K562 (cell line): ENCODE results near the gene SPINT2. TPM values are rescaled to one million over a fixed set of nuclear protein-coding genes. Genes with fewer than 3 reads are reported as not detected.
A peak's percentile ranks its signal among the peaks of the same experiment; 100 is the strongest.

Source experiments
- BCL6 ChIP-seq: fragments of 250-450 bp; sonication (Bioruptor Pico); IDR thresholded peaks from 2 replicates; pipeline ENCODE4 v1.4.0; 2020
- CC2D1A ChIP-seq: fragments of 450-650 bp; IDR thresholded peaks from 2 replicates; pipeline ENCODE4 v1.6.1; 2017; ENCODE audit warnings: mild to moderate bottlenecking
- CHD2 ChIP-seq: IDR thresholded peaks from 2 replicates; pipeline ENCODE4 v1.6.1; 2011; ENCODE audit warnings: low read depth, low read length
- COPS2 ChIP-seq: fragments of 450-650 bp; conservative IDR thresholded peaks from 2 replicates; pipeline ENCODE4 v1.6.1; 2016; ENCODE audit warnings: mild to moderate bottlenecking, moderate library complexity
- FOXJ3 ChIP-seq: sonication (generic); formaldehyde crosslinking; IDR thresholded peaks from 2 replicates; pipeline ENCODE4 v1.4.0; 2020; ENCODE audit warnings: mild to moderate bottlenecking, missing genetic modification reagents
- JUN ChIP-seq, 2 experiments: sonication (generic) in 1 of 2; formaldehyde crosslinking in 1 of 2; IDR thresholded peaks; 2 replicates each; pipeline versions ENCODE4 v1.6.1 to v1.8.0; 2012 to 2022; ENCODE audit warnings: borderline replicate concordance in 2 of 2, mild to moderate bottlenecking in 2 of 2, improper control_type of control experiment in 1 of 2, low read depth in 1 of 2, low read length in 1 of 2, missing genetic modification reagents in 1 of 2
- KLF10 ChIP-seq: fragments of 250-450 bp; sonication (Bioruptor Pico); IDR thresholded peaks from 2 replicates; pipeline ENCODE4 v1.6.1; 2021; ENCODE audit warnings: matching md5 sums
- KLF13 ChIP-seq: fragments of 450-650 bp; IDR thresholded peaks from 2 replicates; pipeline ENCODE4 v1.6.1; 2016; ENCODE audit warnings: missing genetic modification characterization, low read depth, mild to moderate bottlenecking, missing compliant biosample characterization, moderate library complexity, borderline replicate concordance
- LARP7 ChIP-seq: fragments of 450-650 bp; IDR thresholded peaks from 2 replicates; pipeline ENCODE4 v1.6.1; 2016
- MECOM ChIP-seq: fragments of 250-450 bp; sonication (Bioruptor Pico); IDR thresholded peaks from 2 replicates; pipeline ENCODE4 v1.8.0; 2022; ENCODE audit warnings: inconsistent platforms
- MYBL2 ChIP-seq, 2 experiments: fragments of 450-650 bp in 1 of 2; sonication (generic) in 1 of 2; formaldehyde crosslinking in 1 of 2; IDR thresholded peaks; 2 replicates each; pipeline versions ENCODE4 v1.6.1 to v1.8.1; 2017 to 2022; ENCODE audit warnings: borderline replicate concordance in 1 of 2, inconsistent platforms in 1 of 2, low read depth in 1 of 2, mild to moderate bottlenecking in 1 of 2, missing genetic modification reagents in 1 of 2, moderate library complexity in 1 of 2
- RBBP5 ChIP-seq: fragments of 200-600 bp; sonication (generic); IDR thresholded peaks from 2 replicates; pipeline ENCODE4 v1.6.1; 2012; ENCODE audit warnings: borderline replicate concordance, mild to moderate bottlenecking, low read length, control low read depth, inconsistent platforms; ENCODE audit not compliant: insufficient read depth, poor library complexity, severe bottlenecking
- ZNF121 ChIP-seq: sonication (generic); formaldehyde crosslinking; conservative IDR thresholded peaks from 2 replicates; pipeline ENCODE4 v1.8.0; 2022; ENCODE audit warnings: missing genetic modification reagents
- ZNF316 ChIP-seq: fragments of 450-650 bp; IDR thresholded peaks from 2 replicates; pipeline ENCODE4 v1.6.1; 2016
- polyA plus RNA-seq, 8 experiments: library from polyadenylated mRNA; depleted of rRNA in 4 of 8; stranded (reverse) in 5 of 8; unstranded in 3 of 8; fragments of >200 nt; fragmentation: Nextera tagmentation in 2 of 8; fragmentation: Illumina TruSeq in 1 of 8; extraction: Ambion mirVana in 2 of 8; extraction: Trizol in 1 of 8; gene quantifications; 2 replicates each; pipeline versions ENCODE4 v1.2.1 to v1.2.3, GENCODE V29; 2011 to 2014; ENCODE audit warnings: inconsistent platforms in 1 of 8, missing spikeins in 1 of 8
- total RNA-seq, 7 experiments: library from RNA; depleted of rRNA in 6 of 7; stranded (reverse); fragments of >200 nt in 6 of 7; fragmentation: Illumina TruSeq in 2 of 7; extraction: Trizol in 2 of 7; gene quantifications; 2 replicates each; pipeline versions ENCODE4 v1.2.1 to v1.2.3, GENCODE V29; 2011 to 2021; ENCODE audit warnings: low replicate concordance in 1 of 7
- TF ChIP-seq, protein P1 (sequence below): fragments of 250-450 bp; sonication (Bioruptor Pico); IDR thresholded peaks from 2 replicates; pipeline ENCODE4 v1.4.0; 2020; ENCODE audit warnings: mild to moderate bottlenecking, moderate library complexity
- TF ChIP-seq, protein P2 (sequence below): fragments of 450-650 bp; formaldehyde crosslinking; conservative IDR thresholded peaks from 2 replicates; pipeline ENCODE4 v1.4.0; 2022; ENCODE audit warnings: mild to moderate bottlenecking, missing genetic modification characterization
- TF ChIP-seq, protein P3 (sequence below): fragments of 250-450 bp; sonication (Bioruptor Pico); IDR thresholded peaks from 2 replicates; pipeline ENCODE4 v1.4.0; 2020

The SPINT2 gene
- total and polyA plus RNA-seq, 9 of the 15 experiments (the other 6 are each of a cell fraction or from before 2014, with no cell fraction given): 0.65 to 4.5 (median 3.4) TPM

DNA sequence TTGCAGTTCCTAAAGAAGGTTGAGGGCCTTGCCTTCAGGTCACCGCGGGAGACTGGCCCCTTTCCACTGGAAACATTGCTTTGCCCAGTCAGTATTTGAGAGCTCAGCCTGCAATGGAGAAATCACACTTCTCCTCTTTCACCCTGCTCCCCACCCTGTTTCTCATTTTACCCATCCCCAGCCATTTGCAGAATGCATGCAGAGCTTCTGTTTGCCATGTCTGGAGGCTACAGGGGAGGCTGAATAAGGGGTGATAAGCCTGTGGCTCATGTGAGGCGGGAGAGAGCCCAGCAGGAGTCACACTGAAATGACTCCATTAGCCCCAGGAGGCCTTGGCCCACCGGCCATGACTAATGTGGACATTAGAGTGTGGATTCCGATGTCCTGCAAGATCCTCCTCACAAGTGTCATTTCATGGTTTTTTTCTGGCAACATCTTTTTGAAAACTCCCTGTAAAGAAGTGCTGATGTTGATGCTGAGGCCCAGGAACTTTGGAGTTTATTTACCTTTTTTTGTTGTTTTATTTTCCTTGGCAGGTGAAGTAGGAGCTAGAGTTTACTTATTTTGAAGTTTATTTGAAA lies 6.3 kb downstream of the SPINT2 start (continued):
- TF ChIP-seq, protein P1, sequence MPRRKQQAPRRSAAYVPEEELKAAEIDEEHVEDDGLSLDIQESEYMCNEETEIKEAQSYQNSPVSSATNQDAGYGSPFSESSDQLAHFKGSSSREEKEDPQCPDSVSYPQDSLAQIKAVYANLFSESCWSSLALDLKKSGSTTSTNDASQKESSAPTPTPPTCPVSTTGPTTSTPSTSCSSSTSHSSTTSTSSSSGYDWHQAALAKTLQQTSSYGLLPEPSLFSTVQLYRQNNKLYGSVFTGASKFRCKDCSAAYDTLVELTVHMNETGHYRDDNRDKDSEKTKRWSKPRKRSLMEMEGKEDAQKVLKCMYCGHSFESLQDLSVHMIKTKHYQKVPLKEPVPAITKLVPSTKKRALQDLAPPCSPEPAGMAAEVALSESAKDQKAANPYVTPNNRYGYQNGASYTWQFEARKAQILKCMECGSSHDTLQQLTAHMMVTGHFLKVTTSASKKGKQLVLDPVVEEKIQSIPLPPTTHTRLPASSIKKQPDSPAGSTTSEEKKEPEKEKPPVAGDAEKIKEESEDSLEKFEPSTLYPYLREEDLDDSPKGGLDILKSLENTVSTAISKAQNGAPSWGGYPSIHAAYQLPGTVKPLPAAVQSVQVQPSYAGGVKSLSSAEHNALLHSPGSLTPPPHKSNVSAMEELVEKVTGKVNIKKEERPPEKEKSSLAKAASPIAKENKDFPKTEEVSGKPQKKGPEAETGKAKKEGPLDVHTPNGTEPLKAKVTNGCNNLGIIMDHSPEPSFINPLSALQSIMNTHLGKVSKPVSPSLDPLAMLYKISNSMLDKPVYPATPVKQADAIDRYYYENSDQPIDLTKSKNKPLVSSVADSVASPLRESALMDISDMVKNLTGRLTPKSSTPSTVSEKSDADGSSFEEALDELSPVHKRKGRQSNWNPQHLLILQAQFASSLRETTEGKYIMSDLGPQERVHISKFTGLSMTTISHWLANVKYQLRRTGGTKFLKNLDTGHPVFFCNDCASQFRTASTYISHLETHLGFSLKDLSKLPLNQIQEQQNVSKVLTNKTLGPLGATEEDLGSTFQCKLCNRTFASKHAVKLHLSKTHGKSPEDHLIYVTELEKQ (CRISPR knock-in tag): no peak
- TF ChIP-seq, protein P2, sequence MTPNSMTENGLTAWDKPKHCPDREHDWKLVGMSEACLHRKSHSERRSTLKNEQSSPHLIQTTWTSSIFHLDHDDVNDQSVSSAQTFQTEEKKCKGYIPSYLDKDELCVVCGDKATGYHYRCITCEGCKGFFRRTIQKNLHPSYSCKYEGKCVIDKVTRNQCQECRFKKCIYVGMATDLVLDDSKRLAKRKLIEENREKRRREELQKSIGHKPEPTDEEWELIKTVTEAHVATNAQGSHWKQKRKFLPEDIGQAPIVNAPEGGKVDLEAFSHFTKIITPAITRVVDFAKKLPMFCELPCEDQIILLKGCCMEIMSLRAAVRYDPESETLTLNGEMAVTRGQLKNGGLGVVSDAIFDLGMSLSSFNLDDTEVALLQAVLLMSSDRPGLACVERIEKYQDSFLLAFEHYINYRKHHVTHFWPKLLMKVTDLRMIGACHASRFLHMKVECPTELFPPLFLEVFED: no peak
- TF ChIP-seq RBBP5 (no peak), CC2D1A (0 out of 2 replicates have a peak, but pooled peaks have one; percentile 8), KLF13 (tag) (no peak), LARP7 (no peak), ZNF121 (no peak), MECOM (0 out of 2 replicates have a peak, but pooled peaks have one; percentile 44), KLF10 (CRISPR knock-in tag) (no peak), COPS2 (no peak), MYBL2 (IDR thresholded peaks at IDR 0.05; ENCODE audit: low read depth) (no peak), MYBL2 (CRISPR knock-in tag; IDR thresholded peaks at IDR 0.05; ENCODE audit: borderline replicate concordance) (no peak), BCL6 (CRISPR knock-in tag) (no peak), JUN (IDR thresholded peaks at IDR 0.05; ENCODE audit: borderline replicate concordance, low read depth, low read length) (0 out of 2 replicates have a peak, but pooled peaks have one; percentile 46), JUN (CRISPR knock-in tag; IDR thresholded peaks at IDR 0.05; ENCODE audit: borderline replicate concordance) (no peak), ZNF316 (no peak), FOXJ3 (CRISPR knock-in tag) (no peak), CHD2 (no peak)
- TF ChIP-seq, protein P3, sequence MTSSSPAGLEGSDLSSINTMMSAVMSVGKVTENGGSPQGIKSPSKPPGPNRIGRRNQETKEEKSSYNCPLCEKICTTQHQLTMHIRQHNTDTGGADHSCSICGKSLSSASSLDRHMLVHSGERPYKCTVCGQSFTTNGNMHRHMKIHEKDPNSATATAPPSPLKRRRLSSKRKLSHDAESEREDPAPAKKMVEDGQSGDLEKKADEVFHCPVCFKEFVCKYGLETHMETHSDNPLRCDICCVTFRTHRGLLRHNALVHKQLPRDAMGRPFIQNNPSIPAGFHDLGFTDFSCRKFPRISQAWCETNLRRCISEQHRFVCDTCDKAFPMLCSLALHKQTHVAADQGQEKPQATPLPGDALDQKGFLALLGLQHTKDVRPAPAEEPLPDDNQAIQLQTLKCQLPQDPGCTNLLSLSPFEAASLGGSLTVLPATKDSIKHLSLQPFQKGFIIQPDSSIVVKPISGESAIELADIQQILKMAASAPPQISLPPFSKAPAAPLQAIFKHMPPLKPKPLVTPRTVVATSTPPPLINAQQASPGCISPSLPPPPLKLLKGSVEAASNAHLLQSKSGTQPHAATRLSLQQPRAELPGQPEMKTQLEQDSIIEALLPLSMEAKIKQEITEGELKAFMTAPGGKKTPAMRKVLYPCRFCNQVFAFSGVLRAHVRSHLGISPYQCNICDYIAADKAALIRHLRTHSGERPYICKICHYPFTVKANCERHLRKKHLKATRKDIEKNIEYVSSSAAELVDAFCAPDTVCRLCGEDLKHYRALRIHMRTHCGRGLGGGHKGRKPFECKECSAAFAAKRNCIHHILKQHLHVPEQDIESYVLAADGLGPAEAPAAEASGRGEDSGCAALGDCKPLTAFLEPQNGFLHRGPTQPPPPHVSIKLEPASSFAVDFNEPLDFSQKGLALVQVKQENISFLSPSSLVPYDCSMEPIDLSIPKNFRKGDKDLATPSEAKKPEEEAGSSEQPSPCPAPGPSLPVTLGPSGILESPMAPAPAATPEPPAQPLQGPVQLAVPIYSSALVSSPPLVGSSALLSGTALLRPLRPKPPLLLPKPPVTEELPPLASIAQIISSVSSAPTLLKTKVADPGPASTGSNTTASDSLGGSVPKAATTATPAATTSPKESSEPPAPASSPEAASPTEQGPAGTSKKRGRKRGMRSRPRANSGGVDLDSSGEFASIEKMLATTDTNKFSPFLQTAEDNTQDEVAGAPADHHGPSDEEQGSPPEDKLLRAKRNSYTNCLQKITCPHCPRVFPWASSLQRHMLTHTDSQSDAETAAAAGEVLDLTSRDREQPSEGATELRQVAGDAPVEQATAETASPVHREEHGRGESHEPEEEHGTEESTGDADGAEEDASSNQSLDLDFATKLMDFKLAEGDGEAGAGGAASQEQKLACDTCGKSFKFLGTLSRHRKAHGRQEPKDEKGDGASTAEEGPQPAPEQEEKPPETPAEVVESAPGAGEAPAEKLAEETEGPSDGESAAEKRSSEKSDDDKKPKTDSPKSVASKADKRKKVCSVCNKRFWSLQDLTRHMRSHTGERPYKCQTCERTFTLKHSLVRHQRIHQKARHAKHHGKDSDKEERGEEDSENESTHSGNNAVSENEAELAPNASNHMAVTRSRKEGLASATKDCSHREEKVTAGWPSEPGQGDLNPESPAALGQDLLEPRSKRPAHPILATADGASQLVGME (CRISPR knock-in tag): no peak
